ENCODE data around the gene GABRB2.
"Not testable (repeated sequence)": the region's sequence is repeated elsewhere in the genome, so short reads cannot be mapped to it uniquely, and the experiment has no call there.

The GABRB2 gene

GRCh38 chr5:161546470-161547301 lies at the start of gene GABRB2:
GABRB2 (minus strand) TSS chr5:161546725; CDS start chr5:161546643, 82 bp downstream.
- DNase-seq (ENCODE audit: low read depth in 2 of 2), result peak in 1 of 2 donors; percentile 17

- DNase-seq (ENCODE audit: low read depth in 2 of 2), result no peak
Observed at GRCh38 chr5:161585798-161586197, 39.3 kb upstream of the GABRB2 start.

DNA sequence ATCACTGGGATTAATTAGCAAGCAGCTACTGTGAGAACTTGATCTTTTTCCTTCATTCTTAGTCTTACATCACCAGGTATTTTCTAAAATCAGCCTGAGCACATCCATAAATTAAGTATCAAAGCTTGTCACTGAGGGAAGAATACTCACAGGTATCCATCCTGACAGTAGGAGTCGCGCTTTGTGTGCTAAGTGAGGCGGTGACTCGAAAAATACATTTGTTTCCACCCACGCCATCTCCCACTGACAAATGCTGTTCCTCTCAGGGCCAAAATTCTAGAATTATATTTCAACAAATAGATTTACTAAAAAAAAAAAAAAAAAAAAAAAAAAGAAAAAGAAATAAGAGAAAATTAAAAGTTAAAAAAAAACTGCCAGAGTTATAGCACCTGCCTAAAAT lies 34.1 kb upstream of the GABRB2 start:
- no peak for DNase-seq (ENCODE audit: low read depth in 2 of 2)

DNA sequence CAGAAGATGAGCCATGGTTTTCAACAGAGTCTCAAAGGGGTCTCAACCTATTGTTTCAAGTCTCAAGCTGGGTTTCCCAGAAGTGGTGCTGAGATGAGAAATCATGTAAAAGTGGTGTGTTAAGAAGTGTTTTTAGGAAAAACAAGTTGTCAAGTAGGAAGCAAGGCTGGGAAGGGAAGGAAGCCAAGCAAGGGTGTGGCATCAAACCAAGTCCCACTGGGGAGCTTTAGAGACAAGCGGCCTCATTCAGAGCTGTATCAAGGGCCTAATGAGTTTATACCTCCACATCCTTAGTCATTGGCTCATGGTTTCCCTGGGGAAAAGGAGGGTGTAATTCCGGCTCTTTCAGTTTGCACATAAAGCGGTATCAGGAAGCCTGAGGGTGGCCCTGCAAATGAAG lies 26.4 kb upstream of the GABRB2 start:
- no peak for DNase-seq (ENCODE audit: low read depth in 2 of 2)

- DNase-seq (ENCODE audit: low read depth in 2 of 2), result no peak
Observed at GRCh38 chr5:161566081-161566480, 19.6 kb upstream of the GABRB2 start.

GRCh38 chr5:161562446-161562845 lies 15.9 kb upstream of the GABRB2 start:
- no peak for DNase-seq (ENCODE audit: low read depth in 2 of 2)

DNA sequence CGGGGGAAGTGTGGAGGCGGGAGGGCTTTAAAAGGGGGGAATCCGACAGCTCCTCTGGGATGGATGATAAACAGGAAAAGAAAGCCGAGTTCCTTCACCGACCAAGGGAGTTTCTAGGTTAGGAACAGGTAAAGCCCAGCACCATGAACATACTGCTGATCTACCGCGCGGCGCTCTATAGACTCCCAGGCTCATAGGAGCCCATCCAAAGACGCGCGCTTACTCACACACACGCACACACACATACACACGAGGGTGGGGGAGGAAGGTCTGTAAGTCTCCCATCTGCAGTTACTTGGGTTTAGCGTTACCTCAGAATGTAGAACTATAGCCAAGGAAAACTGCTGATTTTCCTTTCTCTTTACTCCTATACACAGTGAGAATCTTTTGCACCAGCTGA lies 2.6 kb upstream of the GABRB2 start:
- DNase-seq (ENCODE audit: low read depth in 2 of 2), result no peak

GRCh38 chr5:161548487-161549094 lies 2.1 kb upstream of the GABRB2 start:
- DNase-seq (ENCODE audit: low read depth in 2 of 2), result no peak

- no peak for DNase-seq (ENCODE audit: low read depth in 2 of 2)
Observed at GRCh38 chr5:161547738-161548486, 1.4 kb upstream of the GABRB2 start.

GRCh38 chr5:161547406-161547737 lies 847 bp upstream of the GABRB2 start:
- no peak for DNase-seq (ENCODE audit: low read depth in 2 of 2)

DNA sequence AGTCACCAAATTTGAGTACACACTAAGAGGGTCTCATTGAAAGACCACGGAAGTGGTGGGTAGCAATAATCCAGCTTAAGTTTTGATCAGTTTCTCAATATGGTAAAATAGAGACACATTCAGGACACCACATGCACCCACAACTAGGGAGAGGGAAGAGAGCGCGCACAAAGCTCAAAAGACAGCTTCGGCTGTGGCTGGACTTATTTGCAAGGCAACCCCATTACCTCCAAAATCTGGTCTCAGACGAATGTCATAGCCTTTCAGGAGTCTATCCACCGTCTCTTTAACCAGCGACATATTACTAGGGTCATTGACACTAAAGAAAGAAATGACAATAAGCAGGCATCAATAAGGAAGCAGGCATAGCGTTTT lies 443 bp downstream of the GABRB2 start:
- no peak for DNase-seq (ENCODE audit: low read depth in 2 of 2)

- no peak for DNase-seq (ENCODE audit: low read depth in 2 of 2)
Observed at GRCh38 chr5:161545344-161546094, 1.0 kb downstream of the GABRB2 start.

DNA sequence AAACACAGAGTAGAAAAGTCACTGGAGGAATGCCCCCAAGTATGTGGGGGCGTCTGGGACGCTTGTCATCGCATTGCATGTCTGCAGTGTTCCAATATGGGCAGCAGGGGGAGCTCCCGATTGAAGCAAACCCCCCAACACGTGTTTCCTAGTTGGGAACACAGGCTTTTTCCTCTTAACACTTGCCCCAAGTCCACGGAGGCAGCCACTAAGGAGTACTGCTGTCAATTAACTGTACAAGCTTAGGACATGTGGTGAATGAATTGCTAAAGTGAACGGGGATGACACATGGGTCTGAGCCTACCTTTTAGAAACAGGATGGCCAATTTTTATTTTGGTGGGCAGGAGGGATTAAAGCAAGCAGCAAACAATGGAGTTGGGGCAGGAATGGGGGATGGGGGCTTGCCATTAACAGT lies 2.2 kb downstream of the GABRB2 start:
- DNase-seq (ENCODE audit: low read depth in 2 of 2), result no peak

DNA sequence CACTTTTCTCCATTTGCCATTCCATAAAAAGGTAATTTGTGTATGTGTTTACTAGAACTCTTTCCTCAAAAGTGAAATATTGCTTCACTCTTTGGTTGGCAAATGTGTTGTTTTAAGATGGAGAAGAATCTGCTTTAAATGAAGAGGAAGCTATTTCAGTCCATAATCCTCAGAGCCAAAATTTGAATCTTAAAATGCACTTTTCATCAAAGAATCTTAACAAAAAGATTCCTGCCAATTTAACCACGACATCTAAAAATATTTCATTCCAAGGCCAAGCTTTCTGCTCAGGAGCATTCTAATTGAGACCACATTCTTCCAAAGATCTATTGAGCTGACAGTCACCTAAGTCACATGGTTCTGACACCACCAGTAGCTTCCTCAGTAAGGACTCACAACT lies 7.5 kb downstream of the GABRB2 start:
- no peak for DNase-seq (ENCODE audit: low read depth in 2 of 2)

DNA sequence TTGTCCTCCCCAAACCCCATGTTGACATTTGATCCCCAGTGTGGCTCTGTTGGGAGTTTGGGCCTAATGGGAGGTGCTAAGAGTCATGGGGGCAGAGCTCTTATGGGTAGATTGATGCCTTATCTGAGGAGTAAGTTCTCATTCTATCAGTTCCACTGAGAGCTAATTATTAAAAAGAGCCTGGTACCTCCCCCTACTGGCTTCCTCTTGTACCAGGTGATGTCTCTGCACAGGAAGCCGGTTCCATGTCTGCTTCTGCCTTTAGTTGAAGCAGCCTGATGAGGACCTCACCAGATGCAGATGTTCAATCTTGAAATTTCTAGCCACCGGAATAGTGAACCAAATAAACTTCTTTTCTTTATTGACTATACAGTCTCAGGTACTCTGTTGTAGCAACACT lies 10.8 kb downstream of the GABRB2 start:
- DNase-seq (ENCODE audit: low read depth in 2 of 2), result no peak

GRCh38 chr5:161530700-161531099 lies 15.8 kb downstream of the GABRB2 start:
- no peak for DNase-seq (ENCODE audit: low read depth in 2 of 2)

- DNase-seq (ENCODE audit: low read depth in 2 of 2), result no peak
Observed at GRCh38 chr5:161513942-161514341, 32.6 kb downstream of the GABRB2 start.

GRCh38 chr5:161507591-161507990 lies 38.9 kb downstream of the GABRB2 start:
- DNase-seq (ENCODE audit: low read depth in 2 of 2), result no peak

- DNase-seq (ENCODE audit: low read depth in 2 of 2), result not testable (repeated sequence)
Observed at GRCh38 chr5:161505160-161505559, 41.4 kb downstream of the GABRB2 start.

DNA sequence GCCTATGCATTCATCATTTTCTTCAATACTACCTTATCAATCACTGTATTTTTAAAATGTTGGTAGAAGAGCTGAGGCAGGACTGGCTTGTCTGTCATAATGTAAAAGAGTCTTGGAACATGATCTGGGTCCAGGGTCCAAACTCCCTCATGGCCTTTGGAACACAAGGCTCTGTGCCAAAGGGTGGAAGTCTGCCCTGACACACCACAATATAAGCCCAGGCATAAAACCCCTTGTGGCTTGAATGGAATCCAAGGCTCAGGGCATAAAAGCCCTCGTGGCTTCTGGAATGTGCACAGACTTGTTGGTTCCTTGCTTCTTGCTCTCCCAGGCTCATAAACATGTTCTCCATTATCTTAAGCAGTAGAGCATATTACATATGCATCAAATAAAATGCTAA lies 48.0 kb downstream of the GABRB2 start:
- DNase-seq (ENCODE audit: low read depth in 2 of 2), result no peak

DNA sequence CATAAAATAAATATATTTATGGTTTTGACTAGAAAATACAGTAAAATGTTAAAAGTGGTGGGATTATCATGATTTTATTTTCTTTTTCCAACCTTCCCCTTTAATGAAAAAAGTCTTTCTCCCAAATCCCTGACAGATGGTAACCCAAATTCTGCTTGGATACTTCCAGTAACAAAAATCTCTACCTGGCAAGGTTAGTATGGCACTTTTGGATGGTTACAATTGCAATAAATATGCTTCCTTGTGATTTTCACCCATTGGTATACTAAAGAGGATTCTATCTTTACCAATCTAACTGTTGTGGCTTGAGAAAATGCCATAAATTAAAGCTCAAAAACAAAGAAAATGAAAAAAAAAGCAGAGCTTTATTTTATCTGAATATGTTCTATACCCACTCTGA lies 62.8 kb downstream of the GABRB2 start:
- no peak for DNase-seq (ENCODE audit: low read depth in 2 of 2)

DNA sequence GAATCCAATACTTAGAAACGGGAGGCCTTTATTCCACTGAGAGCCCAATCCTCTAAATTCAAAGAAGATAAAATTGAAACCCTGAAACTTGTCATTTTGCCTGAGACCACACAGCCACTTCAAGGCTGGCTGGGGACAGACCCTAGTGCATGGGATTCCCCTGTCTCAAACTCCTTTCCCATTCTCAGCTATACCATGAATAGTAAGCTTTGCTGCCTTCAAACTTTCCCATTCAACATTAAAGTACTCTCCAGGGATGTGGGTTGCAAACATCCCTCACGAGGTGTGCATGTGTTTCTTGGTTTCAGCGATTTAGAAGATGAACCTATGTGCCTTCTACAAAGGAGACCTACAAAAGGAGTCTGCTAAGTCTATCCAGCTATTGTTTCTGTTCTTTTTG lies 64.6 kb downstream of the GABRB2 start:
- DNase-seq (ENCODE audit: low read depth in 2 of 2), result no peak

All from activated CD4-positive, alpha-beta T cell treated with anti-CD3 and anti-CD28 coated beads for 24 hours (primary cell).